DOHH2 (cell line): ENCODE data around the gene ZC3H14.

Experiments used
- EZH2phosphoT487 ChIP-seq: fragments of 200-600 bp; sonication (generic); IDR thresholded peaks from 2 replicates; pipeline ENCODE4 v1.6.1; 2017; ENCODE audit warnings: borderline replicate concordance, mild to moderate bottlenecking, antibody characterized with exemption, low read length, moderate library complexity, mixed read lengths
- TF ChIP-seq, protein P1 (sequence below): fragments of 200-600 bp; sonication (generic); IDR thresholded peaks from one replicate; pipeline ENCODE4 v1.5.1; 2014; ENCODE audit warnings: antibody characterized with exemption, mild to moderate bottlenecking, low read depth, low read length; ENCODE audit not compliant: poor library complexity, severe bottlenecking

DNA sequence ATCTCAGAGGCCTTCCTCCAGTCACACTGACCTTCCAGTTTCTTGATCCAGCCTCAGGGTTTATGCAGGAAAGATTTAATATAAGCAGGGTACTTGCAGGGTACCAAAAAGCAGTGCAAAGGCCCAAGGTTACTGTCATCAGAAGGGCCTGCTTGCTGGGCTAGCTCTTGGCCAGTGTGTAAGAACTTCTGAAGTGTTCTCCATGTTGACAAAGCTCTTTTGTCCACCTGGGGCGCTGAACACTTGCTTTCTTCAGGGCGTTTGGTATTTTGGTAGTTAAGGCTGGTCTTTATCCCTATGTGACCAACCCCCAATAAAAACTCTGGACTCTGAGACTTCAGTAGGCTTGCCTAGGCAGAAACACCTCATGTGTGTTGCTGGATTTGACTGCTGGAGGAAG lies 69.7 kb downstream of the ZC3H14 start:
- TF ChIP-seq, protein P1, sequence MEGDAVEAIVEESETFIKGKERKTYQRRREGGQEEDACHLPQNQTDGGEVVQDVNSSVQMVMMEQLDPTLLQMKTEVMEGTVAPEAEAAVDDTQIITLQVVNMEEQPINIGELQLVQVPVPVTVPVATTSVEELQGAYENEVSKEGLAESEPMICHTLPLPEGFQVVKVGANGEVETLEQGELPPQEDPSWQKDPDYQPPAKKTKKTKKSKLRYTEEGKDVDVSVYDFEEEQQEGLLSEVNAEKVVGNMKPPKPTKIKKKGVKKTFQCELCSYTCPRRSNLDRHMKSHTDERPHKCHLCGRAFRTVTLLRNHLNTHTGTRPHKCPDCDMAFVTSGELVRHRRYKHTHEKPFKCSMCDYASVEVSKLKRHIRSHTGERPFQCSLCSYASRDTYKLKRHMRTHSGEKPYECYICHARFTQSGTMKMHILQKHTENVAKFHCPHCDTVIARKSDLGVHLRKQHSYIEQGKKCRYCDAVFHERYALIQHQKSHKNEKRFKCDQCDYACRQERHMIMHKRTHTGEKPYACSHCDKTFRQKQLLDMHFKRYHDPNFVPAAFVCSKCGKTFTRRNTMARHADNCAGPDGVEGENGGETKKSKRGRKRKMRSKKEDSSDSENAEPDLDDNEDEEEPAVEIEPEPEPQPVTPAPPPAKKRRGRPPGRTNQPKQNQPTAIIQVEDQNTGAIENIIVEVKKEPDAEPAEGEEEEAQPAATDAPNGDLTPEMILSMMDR = no peak
- no peak for TF ChIP-seq EZH2phosphoT487
